GM08714 (cell line): ENCODE results near the gene C5AR2.
"Not testable (repeated sequence)": the region's sequence is repeated elsewhere in the genome, so short reads cannot be mapped to it uniquely, and the experiment has no call there.

ENCODE experiments used
- H3K4me3 ChIP-seq: fragments of 200-500 bp; sonication (Bioruptor generic); 2 replicates; pipeline ENCODE4 v1.5.1; 2014; ENCODE audit warnings: mild to moderate bottlenecking, low read length, inconsistent platforms
- ZNF274 ChIP-seq: IDR thresholded peaks from 2 replicates; pipeline ENCODE4 v1.6.1; 2012; ENCODE audit warnings: mild to moderate bottlenecking, low read depth, low read length

C5AR2 gene

DNA sequence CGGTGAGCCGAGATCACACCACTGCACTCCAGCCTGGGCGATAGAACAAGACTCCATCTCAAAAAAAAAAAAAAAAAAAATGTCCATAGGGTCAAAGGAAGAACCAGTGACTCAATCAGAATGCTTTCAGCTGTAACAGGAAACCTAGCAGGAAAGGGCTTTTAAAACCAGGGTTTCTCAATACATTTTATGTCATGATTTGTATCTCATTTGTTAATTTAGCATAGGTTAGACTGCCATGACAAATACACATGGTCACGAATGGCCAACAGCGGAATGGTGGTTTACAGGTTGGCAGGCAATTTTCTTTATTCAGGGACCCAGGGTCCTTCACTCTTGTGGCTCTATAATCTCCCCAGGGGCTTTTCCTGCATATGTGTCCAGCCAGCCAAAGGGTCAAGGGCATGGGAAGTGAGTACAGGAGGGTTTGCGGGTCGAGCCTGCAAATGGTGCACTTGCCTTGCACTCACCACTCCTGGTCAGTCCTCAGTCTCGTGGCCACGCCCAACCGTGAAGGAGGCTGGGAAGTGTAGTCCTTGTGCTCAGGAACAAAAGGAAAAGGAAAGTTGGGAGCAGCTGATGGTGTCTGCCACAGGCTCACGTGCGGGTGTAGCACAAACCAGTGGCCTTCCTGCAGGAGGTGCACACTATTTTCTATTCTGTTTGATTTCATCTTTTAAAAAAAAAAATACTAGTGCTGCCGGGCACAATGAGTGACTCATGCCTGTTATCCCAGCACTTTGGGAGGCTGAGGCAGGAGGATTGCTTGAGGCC is 32.0 kb downstream of the C5AR2 start:
- TF ChIP-seq ZNF274 = no peak
- no peak overlapping the region for H3K4me3 ChIP-seq

DNA sequence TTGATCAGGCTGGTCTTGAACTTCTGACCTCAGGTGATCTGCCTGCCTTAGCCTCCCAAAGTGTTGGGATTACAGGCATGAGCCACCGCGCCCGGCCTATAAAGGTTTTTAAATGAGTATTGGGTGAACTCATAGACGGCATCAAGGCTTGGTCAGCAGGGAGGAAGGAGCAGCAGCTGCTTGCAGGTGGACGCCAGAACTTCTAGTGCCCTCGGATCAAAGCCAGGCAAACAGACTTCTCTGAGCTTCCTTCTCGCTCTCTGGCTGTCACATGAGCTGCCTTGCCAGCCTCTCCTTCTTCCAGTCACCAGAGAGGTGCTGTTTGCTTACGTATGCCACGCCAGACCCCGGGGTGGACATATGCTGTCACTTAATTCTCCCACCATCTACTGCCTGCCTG is 33.5 kb downstream of the C5AR2 start:
- H3K4me3 ChIP-seq = not testable (repeated sequence)

DNA sequence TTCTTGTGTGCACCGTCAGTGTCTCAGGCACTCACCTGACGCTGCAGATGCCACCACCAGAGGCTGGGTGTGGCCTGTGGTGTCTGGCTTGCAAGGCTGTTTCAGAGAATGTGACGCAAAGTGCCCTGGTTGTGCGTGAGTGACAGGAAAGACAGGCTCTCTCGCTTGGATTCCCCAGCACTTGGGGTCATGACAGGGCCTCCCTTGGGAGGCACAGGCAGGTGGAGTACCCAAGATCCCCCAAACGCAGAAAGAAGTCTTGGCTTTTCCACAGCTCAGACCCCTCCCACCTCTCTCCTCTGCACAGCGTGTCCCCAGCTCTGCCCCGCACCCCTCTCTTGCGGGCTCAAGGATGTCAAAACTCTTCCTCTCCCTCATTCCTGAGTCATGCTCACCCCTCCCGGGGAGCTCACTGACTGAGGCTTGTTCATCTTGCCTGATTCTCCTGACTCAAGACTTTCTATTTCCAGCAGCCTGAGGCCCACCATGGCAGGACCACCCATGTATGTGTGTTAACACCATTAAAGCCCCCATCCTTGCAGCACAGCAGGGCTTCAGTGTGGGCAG is 38.2 kb downstream of the C5AR2 start:
- TF ChIP-seq ZNF274 = no peak
- no peak overlapping the region for H3K4me3 ChIP-seq

DNA sequence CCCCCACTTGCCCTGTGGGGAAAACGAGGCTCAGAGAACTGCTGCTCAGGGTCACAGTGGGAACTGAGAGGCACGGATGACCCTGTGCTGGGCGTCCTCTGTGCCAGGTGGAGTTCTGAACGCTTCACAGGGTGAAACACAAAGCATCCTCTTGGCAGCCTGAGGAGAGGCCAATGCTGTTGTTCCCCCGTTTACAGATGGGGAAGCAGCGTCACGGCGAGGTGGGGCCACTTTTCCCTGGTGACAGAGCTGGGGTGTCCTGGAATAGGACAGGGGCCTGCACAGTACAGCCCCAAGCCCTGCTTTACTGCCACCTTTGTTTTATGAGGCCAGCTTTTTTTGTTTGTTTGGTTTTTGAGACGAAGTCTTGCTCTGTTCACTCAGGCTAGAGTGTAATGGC is 39.3 kb downstream of the C5AR2 start:
- TF ChIP-seq ZNF274 = no peak
- no peak overlapping the region for H3K4me3 ChIP-seq

DNA sequence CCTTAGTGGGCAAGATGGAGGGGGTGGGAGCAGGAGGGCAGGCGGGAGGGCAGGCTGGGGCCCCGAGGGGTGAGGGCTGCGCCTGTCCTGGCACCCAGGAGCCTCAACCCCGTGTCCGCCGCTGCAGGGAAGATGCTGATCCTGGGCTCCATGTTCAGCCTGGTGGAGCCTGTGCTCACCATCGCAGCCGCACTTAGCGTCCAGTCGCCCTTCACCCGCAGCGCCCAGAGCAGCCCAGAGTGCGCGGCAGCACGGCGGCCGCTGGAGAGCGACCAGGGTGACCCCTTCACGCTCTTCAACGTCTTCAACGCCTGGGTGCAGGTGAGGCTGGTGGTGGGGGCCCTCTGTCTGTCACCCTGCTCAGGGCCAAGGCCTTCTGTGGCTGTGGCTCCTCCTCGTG is 40.6 kb downstream of the C5AR2 start:
- no peak overlapping the region for H3K4me3 ChIP-seq
- TF ChIP-seq ZNF274 = no peak

DNA sequence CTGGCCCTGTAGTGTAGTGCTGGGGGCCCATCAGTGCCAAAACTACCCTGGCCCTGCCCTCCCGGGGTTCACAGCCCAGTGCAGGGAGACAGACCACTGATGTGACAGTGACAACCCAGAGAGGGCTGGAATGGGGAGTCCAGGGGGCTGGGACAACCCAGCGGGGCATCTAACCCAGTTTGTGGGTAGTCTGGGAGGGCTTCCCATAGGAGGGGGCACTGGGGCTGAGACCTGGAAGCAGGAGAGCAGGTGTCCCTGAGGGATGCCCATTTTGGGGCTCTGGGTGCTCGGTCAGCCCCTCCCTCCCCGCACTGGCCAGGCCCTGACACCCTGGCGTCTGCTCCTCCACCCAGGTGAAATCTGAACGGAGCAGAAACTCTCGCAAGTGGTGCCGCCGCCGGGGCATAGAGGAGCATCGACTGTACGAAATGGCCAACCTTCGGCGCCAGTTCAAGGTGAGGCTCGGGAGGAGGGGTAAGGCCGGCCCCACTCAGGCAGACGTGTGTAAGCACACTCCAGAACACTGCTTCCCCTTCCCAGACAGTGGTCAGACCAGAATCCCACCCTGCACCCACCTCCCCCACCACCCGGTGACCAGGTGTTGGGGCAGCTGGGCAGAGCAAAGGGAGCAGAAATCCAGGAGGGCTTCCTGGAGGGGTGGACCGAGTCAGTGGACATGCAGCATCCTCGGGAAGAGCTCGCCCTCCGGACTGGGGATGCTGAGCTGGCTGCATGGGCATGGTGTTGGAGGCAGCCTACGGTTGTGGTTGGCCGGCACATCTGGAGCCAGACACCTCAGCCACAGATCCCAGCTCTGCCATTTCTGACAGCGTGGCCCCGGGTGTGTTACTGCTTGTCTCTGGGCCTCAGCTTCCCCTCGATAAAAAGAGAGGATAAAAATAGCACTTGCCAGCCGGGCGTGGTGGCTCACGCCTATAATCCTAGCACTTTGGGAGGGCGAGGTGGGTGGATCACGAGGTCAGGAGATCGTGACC is 41.6 kb downstream of the C5AR2 start:
- no peak for TF ChIP-seq ZNF274
- no peak overlapping the region for H3K4me3 ChIP-seq

DNA sequence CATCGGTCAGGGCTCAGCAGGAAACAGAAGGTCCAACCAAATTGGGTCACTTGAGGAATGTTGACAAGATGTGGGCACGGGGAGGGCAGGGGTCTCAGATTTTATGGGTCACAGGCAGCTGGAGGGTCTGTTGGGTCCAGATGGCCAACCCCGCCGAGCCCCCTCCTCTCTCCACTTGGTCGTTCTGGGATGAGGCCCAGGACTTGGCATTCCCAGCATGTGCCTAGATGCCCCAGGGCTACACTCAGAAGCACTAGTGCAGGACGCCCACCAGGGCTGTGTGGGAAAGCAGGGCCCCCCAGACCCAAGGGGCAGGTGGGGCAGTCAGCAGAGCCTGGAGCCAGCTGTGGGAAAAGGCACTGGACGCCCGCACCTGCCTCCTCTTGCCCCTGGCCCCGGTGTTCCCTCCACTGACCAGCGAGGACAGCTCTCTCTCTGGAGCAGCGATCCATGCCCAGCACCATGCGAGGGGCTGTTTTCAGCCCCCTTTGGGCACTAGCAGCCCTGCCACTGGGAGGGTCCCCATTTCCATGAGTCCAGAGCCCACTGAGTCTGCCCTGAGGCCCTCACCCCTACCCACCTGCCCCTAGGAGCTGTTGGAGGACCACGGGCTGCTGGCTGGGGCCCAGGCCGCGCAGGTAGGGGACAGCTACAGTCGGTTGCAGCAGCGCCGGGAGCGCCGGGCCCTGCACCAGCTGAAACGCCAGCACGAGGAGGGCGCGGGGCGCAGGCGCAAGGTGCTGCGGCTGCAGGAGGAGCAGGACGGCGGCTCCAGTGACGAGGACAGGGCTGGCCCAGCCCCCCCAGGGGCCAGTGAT is 43.1 kb downstream of the C5AR2 start:
- TF ChIP-seq ZNF274 = no peak

DNA sequence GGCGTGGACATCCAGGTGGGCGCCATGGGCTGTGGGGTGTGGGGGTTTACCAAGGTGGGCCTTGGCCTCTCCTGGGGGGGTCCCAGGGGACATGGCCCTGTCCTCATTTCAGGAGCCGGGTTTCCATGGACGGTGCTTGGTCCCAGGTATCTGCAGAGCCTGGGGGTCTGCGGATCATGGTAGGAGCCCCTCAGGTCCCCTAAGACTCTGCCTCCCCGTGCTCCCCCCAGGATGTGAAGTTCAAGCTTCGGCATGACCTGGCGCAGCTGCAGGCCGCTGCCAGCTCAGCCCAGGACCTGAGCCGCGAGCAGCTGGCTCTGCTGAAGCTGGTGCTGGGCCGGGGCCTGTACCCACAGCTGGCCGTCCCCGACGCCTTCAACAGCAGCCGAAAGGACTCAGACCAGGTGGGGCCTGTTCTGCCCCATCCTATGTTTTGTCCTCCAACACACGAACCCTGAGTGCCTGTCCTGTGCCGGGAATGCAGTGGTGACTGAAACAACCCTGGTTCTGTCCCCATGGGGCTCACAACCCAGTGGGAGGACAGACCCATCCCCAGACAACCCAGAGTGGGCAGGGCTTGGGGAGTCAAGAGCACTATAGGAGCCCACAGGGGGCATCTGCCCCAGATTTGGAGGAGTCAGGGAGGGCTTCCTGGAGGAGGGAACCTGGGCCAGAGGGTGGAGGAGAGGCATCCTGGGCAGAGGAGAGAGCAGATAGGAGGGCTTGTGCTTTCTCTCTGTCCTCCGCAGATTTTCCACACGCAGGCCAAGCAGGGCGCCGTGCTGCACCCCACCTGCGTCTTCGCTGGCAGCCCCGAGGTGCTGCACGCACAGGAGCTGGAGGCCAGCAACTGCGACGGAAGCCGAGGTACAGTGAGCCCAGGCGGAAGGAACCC is 44.0 kb downstream of the C5AR2 start:
- no peak overlapping the region for H3K4me3 ChIP-seq
- TF ChIP-seq ZNF274 = no peak

More for the DNA sequence above, 43.1 kb downstream of the C5AR2 start:
- no peak overlapping the region for H3K4me3 ChIP-seq

DNA sequence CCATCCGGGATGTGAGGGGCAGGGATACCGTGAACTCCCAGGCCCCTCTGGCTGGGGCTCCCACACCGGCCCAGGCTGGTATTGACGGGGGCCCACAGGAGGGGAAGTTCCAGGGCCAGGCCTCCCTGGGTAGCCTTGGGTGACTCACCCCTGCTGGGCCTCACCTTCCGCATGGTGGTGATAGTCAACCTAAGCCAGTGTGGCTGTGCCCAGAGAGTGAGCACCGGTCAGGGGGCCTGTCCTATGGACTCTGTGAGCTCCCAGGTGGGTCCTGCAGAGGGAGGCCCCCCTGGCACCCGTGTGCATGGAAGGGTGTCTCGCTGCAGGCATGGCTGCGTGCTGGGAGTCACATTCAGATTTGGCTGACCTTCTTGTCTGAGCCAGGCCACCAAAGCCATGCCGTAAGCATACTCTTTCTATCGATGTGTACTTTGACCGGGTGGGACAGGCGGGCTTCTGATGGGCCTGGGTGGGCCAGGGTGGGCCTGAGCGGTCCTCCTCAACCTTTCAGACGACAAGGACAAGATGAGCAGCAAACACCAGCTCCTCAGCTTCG is 44.7 kb downstream of the C5AR2 start:
- H3K4me3 ChIP-seq = no peak overlapping the region
- no peak for TF ChIP-seq ZNF274

DNA sequence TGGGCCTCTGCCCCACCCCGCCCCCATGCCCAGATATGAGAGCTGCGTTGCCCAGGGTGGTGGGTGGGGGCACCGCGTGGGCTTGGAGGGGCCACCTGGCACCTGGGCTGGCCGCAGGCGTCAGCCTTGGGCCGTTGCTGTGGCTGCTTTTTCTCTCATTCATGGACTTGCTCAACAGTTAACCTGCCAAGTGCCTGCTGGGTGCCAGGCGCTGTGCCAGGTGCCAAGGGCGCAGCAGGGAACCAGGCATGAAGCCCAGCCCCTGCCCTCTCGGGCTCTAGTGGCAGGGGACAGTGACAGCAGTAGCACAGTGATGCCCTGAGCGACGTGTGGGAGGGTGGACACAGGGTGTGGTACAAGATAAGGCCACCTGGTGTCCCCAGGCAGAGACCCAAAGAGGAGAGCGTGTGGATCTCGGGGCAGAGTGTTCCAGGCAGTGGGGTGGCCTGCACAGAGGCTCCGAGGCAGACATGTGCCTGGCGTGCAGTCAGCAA is 45.3 kb downstream of the C5AR2 start:
- no peak for TF ChIP-seq ZNF274
- no peak overlapping the region for H3K4me3 ChIP-seq

DNA sequence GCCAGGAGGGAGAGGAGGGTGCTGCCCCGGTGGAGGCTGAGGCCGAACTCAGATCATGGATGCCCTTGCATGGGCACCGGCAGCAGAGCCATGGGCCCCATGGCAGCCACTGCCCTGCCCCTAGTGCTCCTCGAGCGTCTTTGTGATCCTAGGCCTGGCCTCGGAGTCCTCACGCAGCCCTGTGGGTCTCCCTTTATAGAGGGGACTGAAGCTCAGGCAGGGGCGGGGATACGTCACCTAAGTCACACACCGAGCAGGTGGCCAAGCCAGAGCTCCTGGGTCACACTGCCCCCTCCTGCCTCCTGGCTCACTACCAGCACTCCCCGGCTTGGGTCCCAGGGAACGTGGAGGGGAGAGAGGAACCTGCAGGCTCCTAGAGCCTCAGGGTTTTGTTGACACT is 45.8 kb downstream of the C5AR2 start:
- no peak overlapping the region for H3K4me3 ChIP-seq
- TF ChIP-seq ZNF274 = no peak

DNA sequence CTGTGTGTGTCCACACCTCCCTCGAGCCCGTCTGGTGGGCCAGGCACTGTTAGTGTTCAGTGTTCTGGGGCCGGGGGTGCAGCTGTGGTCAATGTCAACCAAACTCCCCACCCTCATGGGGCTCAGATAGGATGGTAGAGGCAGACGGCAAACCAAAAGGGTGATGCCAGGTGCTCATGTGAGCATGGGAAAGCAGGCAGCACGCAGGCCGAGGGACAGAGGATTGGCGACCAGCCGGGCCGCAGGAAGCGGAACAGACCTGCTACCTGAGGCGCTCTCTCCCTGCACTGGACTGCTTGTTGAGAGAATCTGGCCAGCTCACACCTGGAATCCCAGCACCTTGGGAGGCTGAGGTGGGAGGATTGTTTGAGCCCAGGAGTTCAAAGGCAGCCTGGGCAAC is 46.3 kb downstream of the C5AR2 start:
- H3K4me3 ChIP-seq = no peak overlapping the region
- no peak for TF ChIP-seq ZNF274
